ENCODE measurements around the gene ARHGEF28.

GRCh38 chr5:73975845-73976244, 349.8 kb downstream of the ARHGEF28 start:
- TF ChIP-seq, protein P1, sequence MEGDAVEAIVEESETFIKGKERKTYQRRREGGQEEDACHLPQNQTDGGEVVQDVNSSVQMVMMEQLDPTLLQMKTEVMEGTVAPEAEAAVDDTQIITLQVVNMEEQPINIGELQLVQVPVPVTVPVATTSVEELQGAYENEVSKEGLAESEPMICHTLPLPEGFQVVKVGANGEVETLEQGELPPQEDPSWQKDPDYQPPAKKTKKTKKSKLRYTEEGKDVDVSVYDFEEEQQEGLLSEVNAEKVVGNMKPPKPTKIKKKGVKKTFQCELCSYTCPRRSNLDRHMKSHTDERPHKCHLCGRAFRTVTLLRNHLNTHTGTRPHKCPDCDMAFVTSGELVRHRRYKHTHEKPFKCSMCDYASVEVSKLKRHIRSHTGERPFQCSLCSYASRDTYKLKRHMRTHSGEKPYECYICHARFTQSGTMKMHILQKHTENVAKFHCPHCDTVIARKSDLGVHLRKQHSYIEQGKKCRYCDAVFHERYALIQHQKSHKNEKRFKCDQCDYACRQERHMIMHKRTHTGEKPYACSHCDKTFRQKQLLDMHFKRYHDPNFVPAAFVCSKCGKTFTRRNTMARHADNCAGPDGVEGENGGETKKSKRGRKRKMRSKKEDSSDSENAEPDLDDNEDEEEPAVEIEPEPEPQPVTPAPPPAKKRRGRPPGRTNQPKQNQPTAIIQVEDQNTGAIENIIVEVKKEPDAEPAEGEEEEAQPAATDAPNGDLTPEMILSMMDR (IDR thresholded peaks at IDR 0.05 in 4 of 5, conservative IDR thresholded peaks at IDR 0.05 in 1 of 5), result no peak
- no peak for TF ChIP-seq POLR2A (IDR thresholded peaks at IDR 0.05)
